H9 (cell line): ENCODE data around the gene ACOX3. TPM values are rescaled to one million over a fixed set of nuclear protein-coding genes. Genes with fewer than 3 reads are reported as not detected.

Experiments used
- DNase-seq: peaks from one replicate; pipeline ENCODE4 v3.0.0-alpha.2; 2017
- H2AFZ ChIP-seq: one replicate; pipeline ENCODE4 v1.6.1; 2013; ENCODE audit warnings: mild to moderate bottlenecking, low read length, control low read depth, moderate library complexity
- H2AK5ac ChIP-seq: 2 replicates; pipeline ENCODE4 v1.6.1; 2013; ENCODE audit warnings: low read length, control low read depth, mixed read lengths; ENCODE audit not compliant: insufficient read length
- H2BK120ac ChIP-seq: one replicate; pipeline ENCODE4 v1.6.1; 2013; ENCODE audit warnings: low read depth, mild to moderate bottlenecking, low read length, control low read depth, inconsistent platforms; ENCODE audit not compliant: poor library complexity, severe bottlenecking
- H2BK12ac ChIP-seq: 2 replicates; pipeline ENCODE4 v1.6.1; 2013; ENCODE audit warnings: low read length, control low read depth, mixed read lengths, low read depth; ENCODE audit not compliant: insufficient read length
- H2BK15ac ChIP-seq: 2 replicates; pipeline ENCODE4 v1.6.1; 2013; ENCODE audit warnings: low read depth, low read length, control low read depth
- H2BK20ac ChIP-seq: one replicate; pipeline ENCODE4 v1.6.1; 2013; ENCODE audit warnings: low read depth, mild to moderate bottlenecking, low read length, control low read depth, inconsistent platforms; ENCODE audit not compliant: poor library complexity, severe bottlenecking
- H2BK5ac ChIP-seq: 2 replicates; pipeline ENCODE4 v1.6.1; 2013; ENCODE audit warnings: low read length, control low read depth, mixed read lengths; ENCODE audit not compliant: insufficient read length
- H3K14ac ChIP-seq: 2 replicates; pipeline ENCODE4 v1.6.1; 2013; ENCODE audit warnings: low read length, control low read depth; ENCODE audit not compliant: insufficient read depth
- H3K18ac ChIP-seq: 2 replicates; pipeline ENCODE4 v1.6.1; 2013; ENCODE audit warnings: low read depth, mild to moderate bottlenecking, mixed read lengths, low read length, control low read depth; ENCODE audit not compliant: insufficient read length
- H3K23ac ChIP-seq: 2 replicates; pipeline ENCODE4 v1.6.1; 2013; ENCODE audit warnings: low read length, control low read depth, mixed read lengths, low read depth; ENCODE audit not compliant: insufficient read length
- H3K23me2 ChIP-seq: 2 replicates; pipeline ENCODE4 v1.6.1; 2013; ENCODE audit warnings: low read depth, mild to moderate bottlenecking, mixed read lengths, low read length, control low read depth; ENCODE audit not compliant: insufficient read length, poor library complexity, severe bottlenecking
- H3K27ac ChIP-seq: 2 replicates; pipeline ENCODE4 v1.5.1; 2013; ENCODE audit warnings: low read length, control low read depth, mixed read lengths, low read depth; ENCODE audit not compliant: insufficient read length
- H3K27me3 ChIP-seq: 2 replicates; pipeline ENCODE4 v1.6.1; 2013; ENCODE audit warnings: low read length, control low read depth, inconsistent platforms; ENCODE audit not compliant: insufficient read depth
- H3K4ac ChIP-seq: 2 replicates; pipeline ENCODE4 v1.6.1; 2013; ENCODE audit warnings: low read depth, mild to moderate bottlenecking, control low read depth, inconsistent platforms, low read length, moderate library complexity
- H3K4me1 ChIP-seq: 2 replicates; pipeline ENCODE4 v1.6.1; 2013; ENCODE audit warnings: low read length, control low read depth, inconsistent platforms; ENCODE audit not compliant: insufficient read depth
- H3K4me2 ChIP-seq: 2 replicates; pipeline ENCODE4 v1.6.1; 2013; ENCODE audit warnings: low read length, control low read depth, mixed read lengths; ENCODE audit not compliant: insufficient read length, insufficient read depth
- H3K56ac ChIP-seq: 2 replicates; pipeline ENCODE4 v1.6.1; 2013; ENCODE audit warnings: low read depth, mild to moderate bottlenecking, mixed read lengths, low read length, control low read depth; ENCODE audit not compliant: insufficient read length
- H3K79me1 ChIP-seq: 2 replicates; pipeline ENCODE4 v1.6.1; 2013; ENCODE audit warnings: low read depth, mild to moderate bottlenecking, moderate library complexity, low read length, control low read depth, inconsistent platforms; ENCODE audit not compliant: insufficient read depth, poor library complexity, severe bottlenecking
- H3K79me2 ChIP-seq: 2 replicates; pipeline ENCODE4 v1.6.1; 2013; ENCODE audit warnings: low read length, control low read depth, inconsistent platforms; ENCODE audit not compliant: insufficient read depth
- H3K9ac ChIP-seq: 2 replicates; pipeline ENCODE4 v1.6.1; 2013; ENCODE audit warnings: low read length, control low read depth, mixed read lengths; ENCODE audit not compliant: insufficient read length; ENCODE audit errors: extremely low read depth
- H3K9me3 ChIP-seq: one replicate; pipeline ENCODE4 v1.6.1; 2013; ENCODE audit warnings: low read depth, low read length, inconsistent platforms; ENCODE audit not compliant: control insufficient read depth
- H3T11ph ChIP-seq: one replicate; pipeline ENCODE4 v1.6.1; 2013; ENCODE audit warnings: mild to moderate bottlenecking, low read length, control low read depth, inconsistent platforms
- H4K20me1 ChIP-seq: one replicate; pipeline ENCODE4 v1.6.1; 2013; ENCODE audit not compliant: control insufficient read depth, insufficient read length, insufficient read depth
- H4K5ac ChIP-seq: 2 replicates; pipeline ENCODE4 v1.6.1; 2013; ENCODE audit warnings: low read depth, mild to moderate bottlenecking, mixed read lengths, low read length, control low read depth; ENCODE audit not compliant: insufficient read length
- H4K8ac ChIP-seq: replicated peaks from 2 replicates; pipeline ENCODE4 v1.6.1; 2013; ENCODE audit warnings: low read length, control low read depth, mixed read lengths, low read depth; ENCODE audit not compliant: insufficient read length
- H4K91ac ChIP-seq: 2 replicates; pipeline ENCODE4 v1.6.1; 2013; ENCODE audit warnings: low read depth, mild to moderate bottlenecking, moderate library complexity, mixed read lengths, low read length, control low read depth; ENCODE audit not compliant: insufficient read length
- H3K27ac Mint-ChIP-seq, 3 experiments: 2 replicates in 2 of 3; 3 replicates in 1 of 3; pipeline ENCODE4 v1.8.0; 2020 to 2021; ENCODE audit warnings: mixed read lengths in 3 of 3, mild to moderate bottlenecking in 1 of 3, moderate library complexity in 1 of 3
- H3K27me3 Mint-ChIP-seq: 2 replicates; pipeline ENCODE4 v1.8.0; 2021; ENCODE audit warnings: low read depth, mild to moderate bottlenecking, moderate library complexity, mixed read lengths
- H3K36me3 Mint-ChIP-seq, 3 experiments: 2 replicates in 2 of 3; 3 replicates in 1 of 3; pipeline ENCODE4 v1.8.0; 2020 to 2021; ENCODE audit warnings: low read depth in 3 of 3, mixed read lengths in 3 of 3; ENCODE audit not compliant: insufficient read depth in 1 of 3
- H3K4me1 Mint-ChIP-seq, 2 experiments: 2 replicates each; pipeline ENCODE4 v1.8.0; 2020; ENCODE audit warnings: mixed read lengths in 2 of 2
- H3K4me3 Mint-ChIP-seq, 2 experiments: 2 replicates in 1 of 2; 3 replicates in 1 of 2; pipeline ENCODE4 v1.8.0; 2020 to 2021; ENCODE audit warnings: mild to moderate bottlenecking in 2 of 2, mixed read lengths in 2 of 2, moderate library complexity in 1 of 2
- H3K9me3 Mint-ChIP-seq, 2 experiments: 2 replicates in 1 of 2; 3 replicates in 1 of 2; pipeline ENCODE4 v1.8.0; 2020; ENCODE audit warnings: mild to moderate bottlenecking in 2 of 2, mixed read lengths in 2 of 2, moderate library complexity in 1 of 2
- CTCF ChIP-seq: fragments of 200-600 bp; sonication (generic); conservative IDR thresholded peaks from 3 replicates; pipeline ENCODE4 v1.8.0; 2021; ENCODE audit warnings: antibody characterized with exemption, mild to moderate bottlenecking
- WGBS: extraction: QIAGEN DNeasy Blood & Tissue Kit; methylation state at CpG from one replicate; pipeline ENCODE4 v1.1.7; 2013; ENCODE audit warnings: missing lambda C conversion rate, low lambda C conversion rate, mixed read lengths; ENCODE audit not compliant: insufficient read length; ENCODE audit errors: extremely low coverage; 5-methylcytosine and 5-hydroxymethylcytosine counted together
- total RNA-seq: library from RNA; stranded (reverse); gene quantifications from 2 replicates; pipeline ENCODE4 v1.2.1, GENCODE V29; 2021

ACOX3 gene
- total RNA-seq, 1 experiment from 2014 or later: 13.8 TPM

- H2BK120ac ChIP-seq: no peak overlapping the region
- no peak overlapping the region for H3K18ac ChIP-seq
- H2AK5ac ChIP-seq: no peak overlapping the region
- no peak overlapping the region for H3K4me2 ChIP-seq
- no peak overlapping the region for H2BK20ac ChIP-seq
- H3K4me1 ChIP-seq: 0 out of 2 replicates have a peak, but pooled peaks cover 2% of the 10 kb centered on the region
- no peak overlapping the region for H4K91ac ChIP-seq
- no peaks in the 10 kb centered on the region for H3K27me3 ChIP-seq
- Mint-ChIP-seq H3K27ac (peak overlapping the region in 2 of 3 experiments; percentile 68 to 74; a peak in 3 of 7 replicates), H3K9me3 (no peaks in the 10 kb centered on the region; a peak in 1 of 5 replicates), H3K4me1 (peaks cover 12 to 13% of the 10 kb centered on the region in 2 experiments), H3K36me3 (peaks cover 0 to 2% (median 0%) of the 10 kb centered on the region in 3 experiments; a peak in 1 of 7 replicates), H3K4me3 (no peak overlapping the region; a peak in 1 of 5 replicates), H3K27me3 (peaks cover 8% of the 10 kb centered on the region)
- H3K23me2 ChIP-seq: no peaks in the 10 kb centered on the region
- no peak for DNase-seq
- H3K23ac ChIP-seq: no peak overlapping the region
- H2BK15ac ChIP-seq: no peak overlapping the region
- H3K56ac ChIP-seq: no peak overlapping the region
- no peak overlapping the region for H4K8ac ChIP-seq
- H3K79me1 ChIP-seq: no peaks in the 10 kb centered on the region
- H2BK12ac ChIP-seq: no peak overlapping the region
- H3K4ac ChIP-seq: no peak overlapping the region
- H2BK5ac ChIP-seq: no peak overlapping the region
- no peak overlapping the region for H2AFZ ChIP-seq
- no peaks in the 10 kb centered on the region for H3K9me3 ChIP-seq
- no peak overlapping the region for H4K5ac ChIP-seq
- H3K9ac ChIP-seq: no peak overlapping the region
- no CpG with 5 or more reads among the region's 20 CpGs for WGBS
- peak overlapping the region; percentile 3; the same call in 1 of the 2 replicates for H3K14ac ChIP-seq
- no peaks in the 10 kb centered on the region for H3K79me2 ChIP-seq
- no peak overlapping the region for H3K27ac ChIP-seq
- no peak for TF ChIP-seq CTCF
- H4K20me1 ChIP-seq: no peaks in the 10 kb centered on the region
- H3T11ph ChIP-seq: no peak overlapping the region
Observed at GRCh38 chr4:8376361-8377102, 64.0 kb downstream of the ACOX3 start.
